Measurements from ENCODE around the gene COL4A6.
A peak's percentile ranks its signal among the peaks of the same experiment; 100 is the strongest.

Gene COL4A6

DNA sequence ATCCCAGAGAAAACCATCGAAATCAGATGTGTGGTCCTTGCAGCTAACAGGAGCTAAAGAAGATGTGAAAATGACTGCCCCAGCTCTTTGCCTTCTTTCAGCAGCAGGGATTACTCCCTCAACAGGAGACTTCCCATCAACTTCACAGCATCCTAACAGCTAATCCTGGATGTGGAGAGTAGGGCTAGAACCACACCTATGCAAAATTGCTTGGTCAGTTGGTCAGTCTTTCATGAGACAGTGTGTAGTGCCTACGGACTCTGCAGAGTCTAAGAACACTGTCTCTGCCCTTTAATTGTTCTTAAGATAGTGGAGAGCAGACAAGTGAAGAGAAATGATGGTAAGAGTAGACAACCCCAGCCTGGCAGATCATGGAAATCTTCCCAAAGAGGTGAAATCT, 133.5 kb downstream of the COL4A6 start (continued):
- TF ChIP-seq PRDM2 (tag by site-specific recombination; IDR thresholded peaks at IDR 0.05; ENCODE audit: borderline replicate concordance) (no peak), PATZ1 (tag by site-specific recombination; IDR thresholded peaks at IDR 0.05) (no peak), ZNF16 (tag by site-specific recombination; IDR thresholded peaks at IDR 0.05; ENCODE audit: low read depth) (no peak), ZNF830 (tag by site-specific recombination; IDR thresholded peaks at IDR 0.05; ENCODE audit: low read depth) (no peak), OSR2 (tag by site-specific recombination; IDR thresholded peaks at IDR 0.05) (no peak), EGR2 (tag by site-specific recombination; IDR thresholded peaks at IDR 0.05; ENCODE audit: low read depth) (no peak), ZNF626 (tag by site-specific recombination; IDR thresholded peaks at IDR 0.05) (no peak), OVOL3 (tag by site-specific recombination; IDR thresholded peaks at IDR 0.05) (no peak), KLF8 (tag by site-specific recombination; IDR thresholded peaks at IDR 0.05) (no peak)

- Histone ChIP-seq H3K4me1 (ENCODE audit: control insufficient read depth, insufficient read depth, low read length) (peaks cover 2% of the 10 kb centered on the region; the same call in 1 of the 2 replicates), H3K4me3 (ENCODE audit: low read depth, low read length) (no peak overlapping the region), H3K27ac (ENCODE audit: extremely low read depth, low read depth, low read length) (no peak overlapping the region), H3K9me3 (ENCODE audit: control insufficient read depth, insufficient read depth, low read depth, low read length) (no peaks in the 10 kb centered on the region), H3K36me3 (ENCODE audit: control insufficient read depth in 2 of 2, insufficient read depth in 1 of 2, low read length in 2 of 2) (no peaks in the 10 kb centered on the region)
- ChIA-PET CTCF (interaction anchor here (0.5 to 8.4 kb wide), 17 partner anchors 10 to 283 kb away, joined by 3 to 82 read pairs (median 4); no protein-coding TSS in a partner anchor), POLR2A (no interaction called here)
- no peak for TF ChIP-seq ZNF664 (tag by site-specific recombination; IDR thresholded peaks at IDR 0.05)
- TF ChIP-seq ZSCAN16 (tag by site-specific recombination; IDR thresholded peaks at IDR 0.05): no peak
- TF ChIP-seq, protein P1, sequence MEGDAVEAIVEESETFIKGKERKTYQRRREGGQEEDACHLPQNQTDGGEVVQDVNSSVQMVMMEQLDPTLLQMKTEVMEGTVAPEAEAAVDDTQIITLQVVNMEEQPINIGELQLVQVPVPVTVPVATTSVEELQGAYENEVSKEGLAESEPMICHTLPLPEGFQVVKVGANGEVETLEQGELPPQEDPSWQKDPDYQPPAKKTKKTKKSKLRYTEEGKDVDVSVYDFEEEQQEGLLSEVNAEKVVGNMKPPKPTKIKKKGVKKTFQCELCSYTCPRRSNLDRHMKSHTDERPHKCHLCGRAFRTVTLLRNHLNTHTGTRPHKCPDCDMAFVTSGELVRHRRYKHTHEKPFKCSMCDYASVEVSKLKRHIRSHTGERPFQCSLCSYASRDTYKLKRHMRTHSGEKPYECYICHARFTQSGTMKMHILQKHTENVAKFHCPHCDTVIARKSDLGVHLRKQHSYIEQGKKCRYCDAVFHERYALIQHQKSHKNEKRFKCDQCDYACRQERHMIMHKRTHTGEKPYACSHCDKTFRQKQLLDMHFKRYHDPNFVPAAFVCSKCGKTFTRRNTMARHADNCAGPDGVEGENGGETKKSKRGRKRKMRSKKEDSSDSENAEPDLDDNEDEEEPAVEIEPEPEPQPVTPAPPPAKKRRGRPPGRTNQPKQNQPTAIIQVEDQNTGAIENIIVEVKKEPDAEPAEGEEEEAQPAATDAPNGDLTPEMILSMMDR (tag by site-specific recombination; IDR thresholded peaks at IDR 0.05): peak; percentile 46; the same call in 1 of the 2 replicates
- TF ChIP-seq ZNF433 (tag by site-specific recombination; IDR thresholded peaks at IDR 0.05; ENCODE audit: low read depth): no peak
- peak; percentile 61 for TF ChIP-seq ZNF654 (tag by site-specific recombination; IDR thresholded peaks at IDR 0.05; ENCODE audit: low read depth)
- TF ChIP-seq ZNF24 (tag by site-specific recombination; IDR thresholded peaks at IDR 0.05): no peak
- no peak for TF ChIP-seq ZBTB10 (tag by site-specific recombination; IDR thresholded peaks at IDR 0.05)
- no peak for TF ChIP-seq ZNF394 (tag by site-specific recombination; IDR thresholded peaks at IDR 0.05; ENCODE audit: borderline replicate concordance)
- no peak for TF ChIP-seq ATF2 (tag by site-specific recombination; IDR thresholded peaks at IDR 0.05; ENCODE audit: low read depth)
- TF ChIP-seq ZBTB17 (tag by site-specific recombination; IDR thresholded peaks at IDR 0.05): no peak
- TF ChIP-seq ZNF211 (tag by site-specific recombination; IDR thresholded peaks at IDR 0.05; ENCODE audit: low read depth): no peak
These were observed 134.0 kb downstream of the COL4A6 start for GRCh38 chrX:108304210-108304609.
